ENCODE results near the gene PLCD3. TPM values are rescaled to one million over a fixed set of nuclear protein-coding genes. Genes with fewer than 3 reads are reported as not detected.

Gene PLCD3
- total and polyA plus RNA-seq, 2 of the 13 experiments (the other 11 are each of a cell fraction or from before 2014, with no cell fraction given) = 11.3 to 39.1 TPM

GRCh38 chr17:45161288-45162024 lies 29.1 kb upstream of the PLCD3 start, which contains the start of gene HEXIM2 (continued):
- TF ChIP-seq ZNF318 (CRISPR knock-in tag; IDR thresholded peaks at IDR 0.05) (no peak), ZNF589 (CRISPR knock-in tag; conservative IDR thresholded peaks at IDR 0.05) (peak; percentile 57; the same call in 1 of the 2 replicates), NAIF1 (CRISPR knock-in tag; IDR thresholded peaks at IDR 0.05; ENCODE audit: borderline replicate concordance) (peak; percentile 84; the same call in 1 of the 2 replicates), SMC3 (IDR thresholded peaks at IDR 0.05; ENCODE audit: low read length) (no peak; the same call in 1 of the 2 replicates), DRAP1 (CRISPR knock-in tag; IDR thresholded peaks at IDR 0.05) (peak; percentile 83), PHB2 (IDR thresholded peaks at IDR 0.05; ENCODE audit: partially characterized antibody) (no peak), MED13 (CRISPR knock-in tag; IDR thresholded peaks at IDR 0.05) (peak; percentile 64), MAF1 (CRISPR knock-in tag; IDR thresholded peaks at IDR 0.05; ENCODE audit: borderline replicate concordance) (no peak; the same call in 1 of the 2 replicates), NFIC (IDR thresholded peaks at IDR 0.05; ENCODE audit: low read length) (peak; percentile 76; the same call in 1 of the 2 replicates), GLI4 (CRISPR knock-in tag; IDR thresholded peaks at IDR 0.05; ENCODE audit: borderline replicate concordance) (0 out of 2 replicates have a peak, but pooled peaks have one; percentile 79), SOX5 (CRISPR knock-in tag; IDR thresholded peaks at IDR 0.05; ENCODE audit: borderline replicate concordance) (peak; percentile 42; the same call in 1 of the 2 replicates), NFATC3 (CRISPR knock-in tag; IDR thresholded peaks at IDR 0.05) (no peak), MLX (CRISPR knock-in tag; IDR thresholded peaks at IDR 0.05) (0 out of 2 replicates have a peak, but pooled peaks have one; percentile 10), ZNF670 (CRISPR knock-in tag; IDR thresholded peaks at IDR 0.05; ENCODE audit: borderline replicate concordance) (no peak), ZNF678 (CRISPR knock-in tag; IDR thresholded peaks at IDR 0.05) (peak; percentile 94), ZNF709 (CRISPR knock-in tag; IDR thresholded peaks at IDR 0.05) (peak; percentile 40), ZSCAN22 (CRISPR knock-in tag; IDR thresholded peaks at IDR 0.05) (peak; percentile 75; the same call in 1 of the 2 replicates)
